NT2/D1 (cell line): ENCODE data around the gene MTOR.
A peak's percentile ranks its signal among the peaks of the same experiment; 100 is the strongest.
"Not testable (repeated sequence)": the region's sequence is repeated elsewhere in the genome, so short reads cannot be mapped to it uniquely, and the experiment has no call there.

Experiments used
- DNase-seq: peaks from one replicate; pipeline ENCODE4 v3.0.0-alpha.2; 2011; ENCODE audit warnings: low read depth, low spot score
- H3K27me3 ChIP-seq: 2 replicates; pipeline ENCODE4 v1.6.0; 2011; ENCODE audit warnings: mild to moderate bottlenecking; ENCODE audit not compliant: insufficient read length, insufficient read depth
- H3K36me3 ChIP-seq: 2 replicates; pipeline ENCODE4 v1.6.1; 2011; ENCODE audit warnings: mild to moderate bottlenecking, low read length, mixed read lengths; ENCODE audit not compliant: insufficient read depth, insufficient read length
- H3K4me1 ChIP-seq: 2 replicates; pipeline ENCODE4 v1.5.1; 2011; ENCODE audit not compliant: insufficient read depth, insufficient read length
- H3K4me3 ChIP-seq: 2 replicates; pipeline ENCODE4 v1.5.1; 2011; ENCODE audit warnings: low read depth; ENCODE audit not compliant: insufficient read length
- H3K9ac ChIP-seq: 2 replicates; pipeline ENCODE4 v1.6.0; 2011; ENCODE audit warnings: low read depth; ENCODE audit not compliant: insufficient read length
- H3K9me3 ChIP-seq: 2 replicates; pipeline ENCODE4 v1.5.1; 2011; ENCODE audit warnings: mild to moderate bottlenecking, low read length; ENCODE audit not compliant: insufficient read depth
- SUZ12 ChIP-seq: IDR thresholded peaks from 2 replicates; pipeline ENCODE4 v1.6.1; 2011; ENCODE audit not compliant: insufficient read length, insufficient read depth; ENCODE audit errors: extremely low read depth
- YY1 ChIP-seq: IDR thresholded peaks from 2 replicates; pipeline ENCODE4 v1.6.1; 2011; ENCODE audit not compliant: insufficient read length, insufficient read depth
- ZNF274 ChIP-seq: IDR thresholded peaks from 2 replicates; pipeline ENCODE4 v1.6.1; 2011; ENCODE audit warnings: mild to moderate bottlenecking, low read depth, low read length

The MTOR gene

GRCh38 chr1:11099310-11100148 is 162.8 kb downstream of the MTOR start, which contains the start of gene EXOSC10:
Gene EXOSC10, minus strand, starts transcription at chr1:11099869. Its CDS starts 38 bp downstream, at chr1:11099831.
- peak within 1 kb of the TSS; percentile 98 for H3K9ac ChIP-seq
- H3K4me3 ChIP-seq = peak within 1 kb of the TSS; percentile 83
- DNase-seq = peak; percentile 48
- no peaks in the 10 kb centered on the region for H3K4me1 ChIP-seq
- TF ChIP-seq YY1 = peak; percentile 75
- TF ChIP-seq ZNF274 = no peak
- H3K9me3 ChIP-seq = no peaks in the 10 kb centered on the region
- H3K27me3 ChIP-seq = no peaks in the 10 kb centered on the region
- peaks cover 40% of the 10 kb centered on the region for H3K36me3 ChIP-seq

- TF ChIP-seq ZNF274 (no peak), YY1 (no peak)
- Histone ChIP-seq H3K27me3 (no peaks in the 10 kb centered on the region), H3K4me3 (peak overlapping the region; percentile 83), H3K4me1 (no peaks in the 10 kb centered on the region), H3K9ac (peak overlapping the region; percentile 98), H3K9me3 (no peaks in the 10 kb centered on the region), H3K36me3 (peaks cover 45% of the 10 kb centered on the region)
- DNase-seq = no peak
Measured at GRCh38 chr1:11098931-11099309, 163.4 kb downstream of the MTOR start.

- H3K9ac ChIP-seq, H3K9me3 ChIP-seq, H3K27me3 ChIP-seq, DNase-seq, H3K4me1 ChIP-seq, H3K4me3 ChIP-seq: not testable (repeated sequence)
- peaks cover 56% of the 10 kb centered on the region for H3K36me3 ChIP-seq
Measured at GRCh38 chr1:11083784-11084183, 178.6 kb downstream of the MTOR start.

GRCh38 chr1:11080931-11081330 is 181.4 kb downstream of the MTOR start:
- H3K9ac ChIP-seq = no peak overlapping the region
- H3K9me3 ChIP-seq = no peaks in the 10 kb centered on the region
- H3K27me3 ChIP-seq = no peaks in the 10 kb centered on the region
- DNase-seq = no peak
- no peaks in the 10 kb centered on the region for H3K4me1 ChIP-seq
- no peak overlapping the region for H3K4me3 ChIP-seq
- peaks cover 63% of the 10 kb centered on the region for H3K36me3 ChIP-seq
- TF ChIP-seq SUZ12 (no peak), ZNF274 (no peak), YY1 (no peak)

- H3K36me3 ChIP-seq = peaks cover 83% of the 10 kb centered on the region
Measured at GRCh38 chr1:11078631-11079030, 183.7 kb downstream of the MTOR start.

GRCh38 chr1:11073398-11073797 is 189.0 kb downstream of the MTOR start:
- not testable (repeated sequence) for H3K4me1 ChIP-seq, DNase-seq, H3K4me3 ChIP-seq, H3K27me3 ChIP-seq, H3K9ac ChIP-seq, H3K9me3 ChIP-seq
- peaks cover 89% of the 10 kb centered on the region for H3K36me3 ChIP-seq

More at GRCh38 chr1:11078631-11079030, 183.7 kb downstream of the MTOR start:
- Histone ChIP-seq H3K9me3 (no peaks in the 10 kb centered on the region), H3K4me3 (no peak overlapping the region), H3K9ac (no peak overlapping the region), H3K27me3 (no peaks in the 10 kb centered on the region), H3K4me1 (no peaks in the 10 kb centered on the region)
- TF ChIP-seq SUZ12 = no peak
- TF ChIP-seq ZNF274 = no peak
- TF ChIP-seq YY1 = no peak
- DNase-seq = no peak

- no peak overlapping the region for H3K4me3 ChIP-seq
- H3K27me3 ChIP-seq = no peaks in the 10 kb centered on the region
- H3K9ac ChIP-seq = no peak overlapping the region
- peak; percentile 22 for DNase-seq
- no peaks in the 10 kb centered on the region for H3K4me1 ChIP-seq
- TF ChIP-seq ZNF274 (no peak), YY1 (no peak), SUZ12 (no peak)
- H3K9me3 ChIP-seq = no peaks in the 10 kb centered on the region
- H3K36me3 ChIP-seq = peaks cover 90% of the 10 kb centered on the region
Measured at GRCh38 chr1:11072216-11072917, 190.0 kb downstream of the MTOR start.
